Measurements from ENCODE around the gene MYT1. TPM values are rescaled to one million over a fixed set of nuclear protein-coding genes. Genes with fewer than 3 reads are reported as not detected.

Gene MYT1
- total and polyA plus RNA-seq, 9 of the 15 experiments (the other 6 are each of a cell fraction or from before 2014, with no cell fraction given): 0.02 to 0.12 (median 0.06) TPM; not detected in 4

DNA sequence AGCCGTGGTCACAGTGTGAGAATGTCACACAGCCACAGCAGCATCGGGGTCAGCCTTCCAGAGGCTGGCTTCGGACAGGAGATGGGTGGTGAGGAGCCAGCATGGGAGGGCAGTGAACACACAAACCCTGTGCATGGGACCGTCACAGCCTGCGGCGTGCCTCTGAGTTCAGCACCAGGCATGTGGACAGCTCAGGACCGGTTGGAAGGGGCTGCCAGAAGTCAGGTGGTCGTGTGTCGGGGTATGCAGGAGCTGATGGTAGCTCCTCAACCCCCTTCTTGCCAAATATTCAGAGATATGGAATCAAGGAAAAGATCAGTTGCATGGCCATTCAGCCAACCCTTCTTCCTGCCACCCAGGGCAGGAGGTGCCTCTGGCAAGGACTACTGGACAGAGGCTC is 28.2 kb downstream of the MYT1 start (continued):
- TF ChIP-seq FOXP1 (CRISPR knock-in tag; IDR thresholded peaks at IDR 0.05): no peak
- TF ChIP-seq, protein P1, sequence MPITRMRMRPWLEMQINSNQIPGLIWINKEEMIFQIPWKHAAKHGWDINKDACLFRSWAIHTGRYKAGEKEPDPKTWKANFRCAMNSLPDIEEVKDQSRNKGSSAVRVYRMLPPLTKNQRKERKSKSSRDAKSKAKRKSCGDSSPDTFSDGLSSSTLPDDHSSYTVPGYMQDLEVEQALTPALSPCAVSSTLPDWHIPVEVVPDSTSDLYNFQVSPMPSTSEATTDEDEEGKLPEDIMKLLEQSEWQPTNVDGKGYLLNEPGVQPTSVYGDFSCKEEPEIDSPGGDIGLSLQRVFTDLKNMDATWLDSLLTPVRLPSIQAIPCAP (CRISPR knock-in tag; IDR thresholded peaks at IDR 0.05; ENCODE audit: borderline replicate concordance): no peak

DNA sequence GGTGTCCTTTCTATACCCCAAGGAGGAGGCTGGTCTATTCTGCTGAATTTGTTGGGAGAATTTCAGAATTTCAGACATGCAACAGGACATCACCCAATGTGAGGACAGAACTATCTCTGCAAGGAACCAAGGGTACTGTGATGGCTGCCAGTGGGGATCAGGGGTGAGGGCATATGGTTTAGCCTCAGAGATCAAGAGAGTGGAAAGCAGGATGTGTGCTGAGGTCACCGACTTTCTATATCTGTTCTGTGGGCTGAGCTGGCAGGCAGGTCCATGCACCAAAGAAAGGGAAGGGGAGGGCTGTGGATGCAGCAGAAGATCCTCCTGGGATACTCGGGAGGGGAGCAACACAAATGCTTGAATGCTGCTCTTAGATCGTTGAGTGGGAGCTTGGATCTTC is 28.8 kb downstream of the MYT1 start:
- no peaks in the 10 kb centered on the region for H3K36me3 ChIP-seq (ENCODE audit: control insufficient read depth, insufficient read depth, low read length)
- H3K4me1 ChIP-seq (replicated peaks in 1 of 2; ENCODE audit: control insufficient read depth in 2 of 2, insufficient read depth in 2 of 2, low read length in 2 of 2): no peaks in the 10 kb centered on the region
- intact Hi-C loops (cut with micrococcal nuclease) (no loop called here), in situ Hi-C loops (cut with MboI) (loop anchor here (5.0 kb wide), 1 partner anchor 64 kb away; the partner anchor contains the start of gene PCMTD2)
- no peaks in the 10 kb centered on the region for H3K79me2 ChIP-seq (ENCODE audit: control insufficient read depth, insufficient read depth, low read length)
- no peak overlapping the region for H2AFZ ChIP-seq (ENCODE audit: low read depth, low read length)
- no peak overlapping the region for H3K27ac ChIP-seq (ENCODE audit: extremely low read depth, low read depth, low read length)
- 0% methylated on average over 3 of the region's 3 CpGs for WGBS (ENCODE audit: insufficient coverage, low coverage, missing lambda C conversion rate)
- H3K9me1 ChIP-seq (ENCODE audit: control insufficient read depth, insufficient read depth, low read length): no peaks in the 10 kb centered on the region
- BruUV-seq (replicated peaks): no TSS peak
- ChIA-PET POLR2A (interaction anchor here (0.7 kb wide), 1 partner anchor 13 kb away, joined by 4 read pairs; no protein-coding TSS in a partner anchor), CTCF (ENCODE audit: low intra/inter-chr PET ratio) (no interaction called here)
- no peak for ATAC-seq
- H4K20me1 ChIP-seq (replicated peaks; ENCODE audit: control insufficient read depth, insufficient read depth, low read length): peaks cover 9% of the 10 kb centered on the region; the same call in 1 of the 2 replicates
- FAIRE-seq: no peak
- no peak overlapping the region for H3K4me3 ChIP-seq
- no peak overlapping the region for H3K4me2 ChIP-seq (ENCODE audit: insufficient read depth, low read length)
- peaks cover 46 to 86% of the 10 kb centered on the region in 2 experiments for H3K27me3 ChIP-seq (ENCODE audit: control insufficient read depth in 2 of 2, insufficient read depth in 2 of 2, low read length in 2 of 2)
- H3K9ac ChIP-seq (ENCODE audit: insufficient read depth in 1 of 2, low read depth in 2 of 2, low read length in 2 of 2): no peak overlapping the region
- DNase-seq (ENCODE audit: extremely low read depth in 1 of 4, low spot score in 3 of 4): no peak
- no peaks in the 10 kb centered on the region for H3K9me3 ChIP-seq (replicated peaks; ENCODE audit: control insufficient read depth, insufficient read depth, low read depth, low read length)
- TF ChIP-seq UBTF (IDR thresholded peaks at IDR 0.05; ENCODE audit: borderline replicate concordance in 1 of 2, low read depth in 2 of 2, low read length in 2 of 2) (no peak), NFIC (IDR thresholded peaks at IDR 0.05) (no peak), ZNF695 (CRISPR knock-in tag; IDR thresholded peaks at IDR 0.05) (no peak), ARID2 (IDR thresholded peaks at IDR 0.05) (no peak), POLR2AphosphoS2 (IDR thresholded peaks at IDR 0.05; ENCODE audit: low read length) (no peak), POLR2B (IDR thresholded peaks at IDR 0.05; ENCODE audit: low read depth, partially characterized antibody) (no peak), ZNF253 (CRISPR knock-in tag; conservative IDR thresholded peaks at IDR 0.05) (no peak), ZFP30 (CRISPR knock-in tag; IDR thresholded peaks at IDR 0.05; ENCODE audit: borderline replicate concordance) (no peak), GATAD2A (IDR thresholded peaks at IDR 0.05) (no peak)
- TF ChIP-seq, protein P2, sequence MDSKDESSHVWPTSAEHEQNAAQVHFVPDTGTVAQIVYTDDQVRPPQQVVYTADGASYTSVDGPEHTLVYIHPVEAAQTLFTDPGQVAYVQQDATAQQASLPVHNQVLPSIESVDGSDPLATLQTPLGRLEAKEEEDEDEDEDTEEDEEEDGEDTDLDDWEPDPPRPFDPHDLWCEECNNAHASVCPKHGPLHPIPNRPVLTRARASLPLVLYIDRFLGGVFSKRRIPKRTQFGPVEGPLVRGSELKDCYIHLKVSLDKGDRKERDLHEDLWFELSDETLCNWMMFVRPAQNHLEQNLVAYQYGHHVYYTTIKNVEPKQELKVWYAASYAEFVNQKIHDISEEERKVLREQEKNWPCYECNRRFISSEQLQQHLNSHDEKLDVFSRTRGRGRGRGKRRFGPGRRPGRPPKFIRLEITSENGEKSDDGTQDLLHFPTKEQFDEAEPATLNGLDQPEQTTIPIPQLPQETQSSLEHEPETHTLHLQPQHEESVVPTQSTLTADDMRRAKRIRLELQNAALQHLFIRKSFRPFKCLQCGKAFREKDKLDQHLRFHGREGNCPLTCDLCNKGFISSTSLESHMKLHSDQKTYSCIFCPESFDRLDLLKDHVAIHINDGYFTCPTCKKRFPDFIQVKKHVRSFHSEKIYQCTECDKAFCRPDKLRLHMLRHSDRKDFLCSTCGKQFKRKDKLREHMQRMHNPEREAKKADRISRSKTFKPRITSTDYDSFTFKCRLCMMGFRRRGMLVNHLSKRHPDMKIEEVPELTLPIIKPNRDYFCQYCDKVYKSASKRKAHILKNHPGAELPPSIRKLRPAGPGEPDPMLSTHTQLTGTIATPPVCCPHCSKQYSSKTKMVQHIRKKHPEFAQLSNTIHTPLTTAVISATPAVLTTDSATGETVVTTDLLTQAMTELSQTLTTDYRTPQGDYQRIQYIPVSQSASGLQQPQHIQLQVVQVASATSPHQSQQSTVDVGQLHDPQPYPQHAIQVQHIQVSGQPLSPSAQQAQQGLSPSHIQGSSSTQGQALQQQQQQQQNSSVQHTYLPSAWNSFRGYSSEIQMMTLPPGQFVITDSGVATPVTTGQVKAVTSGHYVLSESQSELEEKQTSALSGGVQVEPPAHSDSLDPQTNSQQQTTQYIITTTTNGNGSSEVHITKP (IDR thresholded peaks at IDR 0.05; ENCODE audit: partially characterized antibody): no peak
- TF ChIP-seq, protein P3, sequence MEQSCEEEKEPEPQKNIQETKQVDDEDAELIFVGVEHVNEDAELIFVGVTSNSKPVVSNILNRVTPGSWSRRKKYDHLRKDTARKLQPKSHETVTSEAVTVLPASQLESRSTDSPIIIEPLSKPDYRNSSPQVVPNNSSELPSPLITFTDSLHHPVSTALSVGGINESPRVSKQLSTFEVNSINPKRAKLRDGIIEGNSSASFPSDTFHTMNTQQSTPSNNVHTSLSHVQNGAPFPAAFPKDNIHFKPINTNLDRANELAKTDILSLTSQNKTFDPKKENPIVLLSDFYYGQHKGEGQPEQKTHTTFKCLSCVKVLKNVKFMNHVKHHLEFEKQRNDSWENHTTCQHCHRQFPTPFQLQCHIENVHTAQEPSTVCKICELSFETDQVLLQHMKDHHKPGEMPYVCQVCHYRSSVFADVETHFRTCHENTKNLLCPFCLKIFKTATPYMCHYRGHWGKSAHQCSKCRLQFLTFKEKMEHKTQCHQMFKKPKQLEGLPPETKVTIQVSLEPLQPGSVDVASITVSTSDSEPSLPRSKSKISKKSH (CRISPR knock-in tag; IDR thresholded peaks at IDR 0.05): no peak
